Stomach (tissue), 4 donors: Measurements from ENCODE around the gene RBMS2.

Source experiments
- CTCF ChIP-seq, 7 experiments: fragments of 450-650 bp in 4 of 7; fragments of 200-600 bp in 3 of 7; sonication (generic) in 3 of 7; IDR thresholded peaks; one replicate each; pipeline ENCODE4 v1.5.1; 2016 to 2019; ENCODE audit warnings: antibody characterized with exemption in 7 of 7, control low read depth in 2 of 7, mild to moderate bottlenecking in 1 of 7
- EP300 ChIP-seq: sonication (generic); formaldehyde crosslinking; IDR thresholded peaks from one replicate; pipeline ENCODE4 v1.6.1; 2017; ENCODE audit warnings: antibody characterized with exemption
- POLR2A ChIP-seq, 4 donors: fragments of 450-650 bp; IDR thresholded peaks; one replicate each; pipeline ENCODE4 v1.6.1; 2016; ENCODE audit warnings: antibody characterized with exemption in 4 of 4, control low read depth in 2 of 4, mild to moderate bottlenecking in 1 of 4, moderate library complexity in 1 of 4
- POLR2AphosphoS5 ChIP-seq, 3 donors: sonication (generic); formaldehyde crosslinking; IDR thresholded peaks; one replicate each; pipeline ENCODE4 v1.6.1; 2016; ENCODE audit warnings: antibody characterized with exemption in 3 of 3

GRCh38 chr12:56479625-56480024 is 42.0 kb upstream of the RBMS2 start:
- TF ChIP-seq CTCF (IDR thresholded peaks at IDR 0.05) (no peak), POLR2A (IDR thresholded peaks at IDR 0.05) (no peak), POLR2AphosphoS5 (IDR thresholded peaks at IDR 0.05) (no peak), EP300 (no peak)
